Common myeloid progenitor, CD34-positive (primary cell): Measurements from ENCODE around the gene A3GALT2. TPM values are rescaled to one million over a fixed set of nuclear protein-coding genes. Genes with fewer than 3 reads are reported as not detected.
A peak's percentile ranks its signal among the peaks of the same experiment; 100 is the strongest.

Experiments used
- CTCF ChIA-PET: fragments of 350-600 bp; sonication (Branson Sonifier 250); formaldehyde crosslinking; loops from one replicate; lab custom pipeline; 2021; ENCODE audit warnings: antibody characterized with exemption; lab: Charles Lee
- POLR2A ChIA-PET: fragments of 350-600 bp; sonication (Branson Sonifier 250); formaldehyde crosslinking; loops from one replicate; lab custom pipeline; 2021; ENCODE audit warnings: antibody characterized with exemption; lab: Charles Lee
- DNase-seq, 3 donors: peaks; one replicate each; pipeline versions ENCODE4 v3.0.0 to v3.0.0-alpha.2; 2013
- H3K27ac ChIP-seq, 2 experiments: 1 replicate in 1 of 2; 2 replicates in 1 of 2; pipeline ENCODE4 v1.7.0; 2013; ENCODE audit warnings: inconsistent platforms in 2 of 2, low read length in 2 of 2, mild to moderate bottlenecking in 2 of 2, low read depth in 1 of 2, moderate library complexity in 1 of 2; ENCODE audit not compliant: severe bottlenecking in 2 of 2, insufficient read depth in 1 of 2, poor library complexity in 1 of 2
- H3K27me3 ChIP-seq, 5 experiments: replicated peaks in 2 of 5; 1 replicate in 3 of 5; 2 replicates in 2 of 5; pipeline versions ENCODE4 v1.6.1 to v1.7.0; 2013; ENCODE audit warnings: low read length in 4 of 5, mild to moderate bottlenecking in 2 of 5, moderate library complexity in 2 of 5, inconsistent platforms in 1 of 5; ENCODE audit not compliant: insufficient read depth in 5 of 5, control insufficient read depth in 4 of 5
- H3K36me3 ChIP-seq, 4 experiments: 1 replicate in 2 of 4; 2 replicates in 2 of 4; pipeline versions ENCODE4 v1.6.1 to v1.7.0; 2013; ENCODE audit warnings: low read length in 3 of 4, control low read depth in 1 of 4, mild to moderate bottlenecking in 1 of 4; ENCODE audit not compliant: control insufficient read depth in 4 of 4, insufficient read depth in 4 of 4
- H3K4me1 ChIP-seq, 4 experiments: 1 replicate in 3 of 4; 2 replicates in 1 of 4; pipeline versions ENCODE4 v1.6.1 to v1.7.1; 2013; ENCODE audit warnings: low read length in 3 of 4, mild to moderate bottlenecking in 3 of 4, control low read depth in 1 of 4, inconsistent platforms in 1 of 4, moderate library complexity in 1 of 4; ENCODE audit not compliant: control insufficient read depth in 4 of 4, insufficient read depth in 4 of 4; ENCODE audit errors: control extremely low read depth in 1 of 4
- H3K4me3 ChIP-seq, 7 experiments: 1 replicate in 4 of 7; 2 replicates in 3 of 7; pipeline versions ENCODE4 v1.5.1 to v1.7.0; 2013; ENCODE audit warnings: mild to moderate bottlenecking in 7 of 7, low read length in 6 of 7, moderate library complexity in 6 of 7, inconsistent platforms in 2 of 7, low read depth in 2 of 7, control low read depth in 1 of 7; ENCODE audit not compliant: insufficient read depth in 4 of 7, control insufficient read depth in 1 of 7; ENCODE audit errors: extremely low read depth in 1 of 7
- H3K9me3 ChIP-seq, 5 experiments: 1 replicate in 4 of 5; 2 replicates in 1 of 5; pipeline versions ENCODE4 v1.6.1 to v1.7.1; 2013; ENCODE audit warnings: low read length in 4 of 5, mild to moderate bottlenecking in 2 of 5, inconsistent platforms in 1 of 5, low read depth in 1 of 5, moderate library complexity in 1 of 5; ENCODE audit not compliant: control insufficient read depth in 4 of 5, insufficient read depth in 2 of 5; ENCODE audit errors: control extremely low read depth in 1 of 5
- WGBS: methylation state at CpG from one replicate; pipeline ENCODE4 v1.1.5; 2013; ENCODE audit not compliant: insufficient coverage; 5-methylcytosine and 5-hydroxymethylcytosine counted together
- polyA plus RNA-seq: library from polyadenylated mRNA; unstranded; fragments of 120-200 nt; gene quantifications from one replicate; pipeline ENCODE4 v1.2.1, GENCODE V29; 2013

A3GALT2 gene
- 0.05 TPM for polyA plus RNA-seq

DNA sequence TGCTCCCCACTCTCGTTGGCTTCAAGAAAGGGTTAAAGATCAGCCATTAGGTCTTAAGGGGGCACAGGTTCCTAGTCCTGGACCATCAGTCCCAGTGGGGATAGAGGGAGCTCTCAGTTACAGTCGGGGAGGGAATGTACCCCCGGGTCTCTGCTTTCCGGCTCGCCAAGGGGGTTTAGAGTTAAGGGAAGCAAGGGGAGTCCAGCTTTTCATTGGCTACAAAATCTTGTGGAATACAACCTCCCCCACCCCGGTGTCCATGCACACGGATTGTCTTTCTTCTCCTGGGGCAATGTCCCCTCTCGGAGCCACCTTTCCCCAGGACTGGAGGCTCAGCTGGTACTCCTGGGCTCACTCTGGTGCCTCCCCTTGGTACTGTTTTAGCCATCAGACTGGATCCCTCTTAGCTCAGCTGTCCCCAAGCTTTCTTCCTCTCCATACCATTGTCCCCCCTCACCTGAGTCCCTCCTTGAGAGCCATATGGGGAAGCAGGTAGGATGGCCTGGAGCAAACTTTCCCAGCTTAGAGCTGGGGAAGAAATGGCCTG lies at the start of gene A3GALT2:
Gene A3GALT2 (minus strand): TSS at position 480 of the 547 bp plus-strand sequence. CDS start 0 bp downstream, at position 480.
- Histone ChIP-seq H3K27ac (no peak within 1 kb of the TSS), H3K27me3 (no peaks in the 10 kb centered on the region), H3K36me3 (peaks cover 16 to 31% (median 25%) of the 10 kb centered on the region in 4 experiments), H3K4me1 (peaks cover 0 to 4% (median 0%) of the 10 kb centered on the region in 4 experiments), H3K4me3 (no peak within 1 kb of the TSS), H3K9me3 (no peaks in the 10 kb centered on the region)
- DNase-seq: no peak
- ChIA-PET POLR2A (no interaction called here), CTCF (interaction anchor here (1.1 to 1.9 kb wide), 5 partner anchors 9 to 135 kb away, joined by 3 to 10 read pairs (median 4); no protein-coding TSS in a partner anchor)
- 98% methylated on average over 4 of the region's 8 CpGs for WGBS

DNA sequence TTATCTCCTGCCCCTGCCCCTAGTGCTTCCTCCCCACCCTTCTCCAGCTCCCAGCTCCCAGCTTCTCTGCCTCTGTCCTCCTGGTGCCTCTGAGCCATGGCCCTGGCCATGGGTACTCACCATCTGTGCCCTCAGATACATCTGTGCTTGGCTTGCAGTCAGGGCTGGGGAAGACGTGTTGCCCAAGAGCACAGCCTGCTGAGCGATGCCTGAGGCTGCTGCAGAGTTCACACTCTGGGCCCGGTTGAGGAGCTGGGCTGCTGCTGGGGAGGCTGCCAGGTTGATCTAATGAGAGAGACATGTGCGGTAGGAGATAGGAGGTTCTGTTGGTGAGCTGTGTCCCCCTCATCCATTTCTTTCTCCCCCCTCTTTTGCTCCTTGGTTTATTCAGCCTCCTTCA lies 49.4 kb upstream of the A3GALT2 start:
- 84% methylated on average over 2 of the region's 4 CpGs for WGBS
- CTCF ChIA-PET: interaction anchor here (1.0 to 12.3 kb wide), 7 partner anchors 9 to 100 kb away, joined by 3 to 90 read pairs (median 5); no protein-coding TSS in a partner anchor
- DNase-seq: no peak
- Histone ChIP-seq H3K27ac (no peak overlapping the region), H3K36me3 (peaks cover 3 to 30% (median 14%) of the 10 kb centered on the region in 4 experiments), H3K4me1 (peaks cover 0 to 8% (median 2%) of the 10 kb centered on the region in 4 experiments), H3K27me3 (no peaks in the 10 kb centered on the region), H3K9me3 (no peaks in the 10 kb centered on the region), H3K4me3 (no peak overlapping the region)
- POLR2A ChIA-PET: no interaction called here

DNA sequence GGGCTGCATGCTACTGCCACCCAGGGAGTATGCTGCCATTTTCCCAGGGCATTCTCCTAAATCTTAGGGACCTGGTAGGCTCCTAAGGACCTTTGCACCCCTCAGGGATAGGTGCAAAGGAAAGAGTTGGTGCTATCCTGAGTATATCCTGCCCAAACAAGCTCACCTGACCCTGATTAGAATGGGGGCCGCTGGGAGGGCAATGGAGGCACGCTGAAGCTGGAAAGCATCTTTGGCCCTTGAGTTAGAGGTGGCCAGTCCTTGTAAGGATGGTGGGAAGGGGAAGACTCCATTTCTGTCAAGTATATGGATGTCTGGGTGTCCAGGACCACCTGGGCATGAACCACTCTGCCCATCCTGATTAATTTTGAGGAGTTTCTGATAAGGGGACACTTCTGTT lies 48.9 kb upstream of the A3GALT2 start:
- Histone ChIP-seq H3K9me3 (no peaks in the 10 kb centered on the region), H3K4me3 (no peak overlapping the region), H3K27me3 (no peaks in the 10 kb centered on the region), H3K27ac (no peak overlapping the region), H3K4me1 (peaks cover 0 to 10% (median 2%) of the 10 kb centered on the region in 4 experiments), H3K36me3 (peaks cover 2 to 26% (median 14%) of the 10 kb centered on the region in 4 experiments)
- WGBS: 78% methylated on average over 2 of the region's 2 CpGs
- no peak for DNase-seq
- ChIA-PET POLR2A (no interaction called here), CTCF (interaction anchor here (1.0 to 12.3 kb wide), 9 partner anchors 9 to 243 kb away, joined by 3 to 90 read pairs (median 4); no protein-coding TSS in a partner anchor)

DNA sequence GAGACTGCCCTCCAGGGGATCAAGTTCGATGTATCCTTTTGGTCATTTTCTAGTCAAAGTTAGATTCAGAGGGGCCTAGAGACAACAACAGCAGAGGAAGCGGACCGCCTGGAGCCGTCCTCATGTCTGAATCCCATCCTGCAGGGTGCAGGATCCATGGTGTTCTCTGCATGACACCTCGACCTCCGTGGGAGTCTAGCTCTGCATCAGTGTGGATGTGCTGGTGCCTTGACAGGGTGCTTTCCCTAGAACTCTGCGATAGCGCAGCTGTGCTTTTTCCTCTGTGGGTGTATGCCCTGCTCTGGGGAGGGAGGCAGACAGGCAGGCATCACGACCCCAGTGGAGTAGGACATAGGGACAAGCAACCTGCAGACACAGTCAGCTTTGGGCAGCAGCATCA lies 48.2 kb upstream of the A3GALT2 start:
- ChIA-PET POLR2A (no interaction called here), CTCF (interaction anchor here (0.8 to 12.3 kb wide), 13 partner anchors 8 to 242 kb away, joined by 3 to 90 read pairs (median 4); no protein-coding TSS in a partner anchor)
- H3K27ac ChIP-seq: no peak overlapping the region
- H3K9me3 ChIP-seq: no peaks in the 10 kb centered on the region
- H3K27me3 ChIP-seq: no peaks in the 10 kb centered on the region
- H3K4me1 ChIP-seq: peaks cover 0 to 14% (median 2%) of the 10 kb centered on the region in 4 experiments
- WGBS: 96% methylated on average over 9 of the region's 9 CpGs
- no peak for DNase-seq
- H3K36me3 ChIP-seq: peaks cover 0 to 23% (median 14%) of the 10 kb centered on the region in 4 experiments
- H3K4me3 ChIP-seq: no peak overlapping the region

DNA sequence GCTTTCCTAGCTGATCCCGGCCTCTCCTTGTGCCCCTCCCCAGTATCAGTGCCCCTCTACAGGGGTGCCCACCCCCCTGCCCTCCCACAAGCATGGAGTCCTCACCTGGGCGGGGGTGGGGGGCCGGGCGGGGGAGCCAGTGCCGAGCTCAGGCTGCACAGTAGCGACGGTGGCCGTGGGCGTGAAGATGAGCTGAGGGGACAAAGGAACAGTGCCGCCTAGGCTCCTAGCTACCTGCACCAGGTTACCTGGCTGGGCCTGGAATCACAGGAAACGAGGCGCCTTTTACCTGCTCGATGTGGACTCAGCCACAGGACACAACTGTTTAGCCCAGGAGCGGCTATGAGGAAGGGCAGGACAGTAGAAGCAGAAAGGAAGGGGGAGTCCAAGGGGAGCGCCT lies 47.5 kb upstream of the A3GALT2 start:
- Histone ChIP-seq H3K9me3 (no peaks in the 10 kb centered on the region), H3K27me3 (no peaks in the 10 kb centered on the region), H3K4me1 (peaks cover 0 to 20% (median 2%) of the 10 kb centered on the region in 4 experiments), H3K36me3 (peaks cover 0 to 21% (median 11%) of the 10 kb centered on the region in 4 experiments), H3K27ac (no peak overlapping the region), H3K4me3 (no peak overlapping the region)
- DNase-seq: no peak
- POLR2A ChIA-PET: no interaction called here
- 97% methylated on average over 14 of the region's 15 CpGs for WGBS
- CTCF ChIA-PET: interaction anchor here (0.7 to 12.3 kb wide), 9 partner anchors 11 to 103 kb away, joined by 3 to 90 read pairs (median 3); no protein-coding TSS in a partner anchor

DNA sequence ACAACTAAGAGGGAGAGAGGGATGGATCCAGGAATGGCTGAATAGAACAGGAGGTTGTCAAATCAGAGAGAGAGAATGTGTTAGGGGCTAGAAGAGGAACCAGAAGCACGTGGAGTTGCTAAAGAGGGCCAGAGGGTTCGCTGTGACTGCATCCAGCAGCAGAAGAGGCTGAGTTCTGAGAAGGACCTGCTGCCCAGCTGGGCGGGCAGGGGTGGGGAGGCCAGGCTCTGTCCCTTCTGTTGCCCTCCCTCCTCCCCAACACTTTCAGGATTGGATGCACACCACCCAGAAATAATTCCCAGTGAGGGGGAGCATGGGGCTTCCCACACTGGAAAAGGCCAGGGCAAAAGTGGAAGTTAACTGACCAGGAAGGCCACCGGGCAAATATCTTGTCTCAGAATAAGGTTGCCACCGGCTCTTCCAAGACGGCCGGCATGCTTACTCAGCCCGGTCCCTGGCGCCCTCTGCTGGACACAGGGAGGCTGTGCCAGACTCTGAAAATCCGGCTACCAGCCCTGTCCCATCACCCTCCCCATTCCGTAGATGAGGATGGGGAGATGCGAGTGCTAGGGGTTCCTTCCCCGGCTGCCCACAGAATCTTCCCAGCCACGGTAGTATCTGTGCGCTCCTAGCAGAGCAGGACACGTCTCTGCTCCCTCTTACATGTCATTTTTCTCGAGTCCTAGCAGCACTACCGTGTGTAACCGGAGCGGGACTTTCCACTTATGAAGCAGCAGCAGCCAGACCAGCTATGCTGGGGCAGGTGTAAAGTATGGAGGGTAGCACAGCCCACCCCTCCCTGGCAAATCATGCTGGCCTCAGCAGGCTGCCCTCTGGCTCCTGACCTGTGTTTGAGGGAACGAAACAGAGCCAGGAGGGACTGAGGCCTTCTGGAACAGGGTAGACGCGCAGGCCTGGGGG lies 46.8 kb upstream of the A3GALT2 start:
- Histone ChIP-seq H3K36me3 (peaks cover 0 to 19% (median 11%) of the 10 kb centered on the region in 4 experiments), H3K27ac (no peak overlapping the region), H3K4me3 (peak overlapping the region in 1 of 7 experiments; percentile 8), H3K4me1 (peaks cover 0 to 23% (median 5%) of the 10 kb centered on the region in 4 experiments), H3K27me3 (no peaks in the 10 kb centered on the region), H3K9me3 (no peaks in the 10 kb centered on the region)
- CTCF ChIA-PET: interaction anchor here (0.7 to 12.3 kb wide), 8 partner anchors 11 to 103 kb away, joined by 3 to 90 read pairs (median 4); no protein-coding TSS in a partner anchor
- POLR2A ChIA-PET: no interaction called here
- WGBS: 41% methylated on average over 19 of the region's 23 CpGs
- peak; percentile 71 to 80 (median 77) for DNase-seq
